Thyroid gland (tissue), 4 donors: ENCODE results near the gene SLX9.

Experiments
- CTCF ChIP-seq, 6 experiments: fragments of 200-600 bp in 3 of 6; fragments of 450-650 bp in 3 of 6; sonication (generic) in 3 of 6; IDR thresholded peaks; one replicate each; pipeline ENCODE4 v1.5.1; 2016 to 2019; ENCODE audit warnings: antibody characterized with exemption in 6 of 6, mild to moderate bottlenecking in 2 of 6, inconsistent platforms in 1 of 6, moderate library complexity in 1 of 6
- POLR2A ChIP-seq, 2 donors: fragments of 450-650 bp; IDR thresholded peaks; one replicate each; pipeline ENCODE4 v1.6.1; 2017; ENCODE audit warnings: antibody characterized with exemption in 2 of 2, mild to moderate bottlenecking in 2 of 2, moderate library complexity in 1 of 2

- TF ChIP-seq CTCF (IDR thresholded peaks at IDR 0.05) = no peak
- no peak for TF ChIP-seq POLR2A (IDR thresholded peaks at IDR 0.05)
Measured at GRCh38 chr21:44893948-44894656, 45.7 kb upstream of the SLX9 start.
